Cortex of kidney (tissue), 1 donor: ENCODE measurements around the gene ZNF429.
"Not testable (repeated sequence)": the region's sequence is repeated elsewhere in the genome, so short reads cannot be mapped to it uniquely, and the experiment has no call there.

ENCODE experiments used
- DNase-seq: peaks from one replicate; lab custom pipeline; 2025; lab: John Stamatoyannopoulos, UW

The ZNF429 gene

DNA sequence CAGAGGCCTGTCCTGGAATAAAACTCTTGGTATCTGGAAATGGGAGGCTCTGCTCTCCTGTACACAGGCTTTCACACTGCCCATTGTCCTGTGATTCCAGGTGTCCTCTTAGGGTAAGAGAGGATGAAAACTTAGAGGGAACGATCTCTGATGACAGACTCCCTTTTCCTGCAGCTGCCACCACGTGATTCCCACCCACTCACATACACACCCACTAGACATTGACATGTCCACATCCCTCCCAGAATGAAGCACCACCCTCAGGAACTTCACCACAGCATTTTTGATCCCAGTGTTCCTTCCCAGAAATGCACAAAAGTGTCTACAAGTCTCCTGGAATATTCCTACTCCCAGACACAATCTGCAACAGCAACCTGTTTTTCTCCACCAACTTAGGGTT is 8.2 kb downstream of the ZNF429 start:
- DNase-seq = no peak

DNA sequence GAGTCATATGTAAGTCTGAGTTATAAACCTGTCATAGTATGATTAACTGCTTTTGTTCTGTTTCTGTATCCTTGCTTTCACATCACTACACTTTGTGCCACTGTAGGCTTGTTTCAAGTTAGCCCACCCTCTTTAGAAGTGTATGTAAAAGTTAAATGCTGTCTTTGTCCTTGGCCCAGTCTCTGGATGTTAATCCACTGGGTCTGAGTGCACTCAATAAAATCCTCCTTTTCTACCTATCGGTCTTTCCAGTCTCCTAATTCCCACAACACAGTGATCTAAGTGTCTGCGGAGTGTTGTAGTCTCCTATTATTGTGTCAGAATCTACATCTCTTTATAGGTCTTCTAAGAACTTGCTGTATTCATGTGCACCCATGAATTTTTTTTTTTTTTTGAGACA is 14.1 kb downstream of the ZNF429 start:
- DNase-seq = no peak

GRCh38 chr19:21532904-21533303 is 27.5 kb downstream of the ZNF429 start:
- no peak for DNase-seq

- DNase-seq = not testable (repeated sequence)
These were observed 31.4 kb downstream of the ZNF429 start for GRCh38 chr19:21536741-21537290.

- no peak for DNase-seq
These were observed 54.0 kb downstream of the ZNF429 start for GRCh38 chr19:21559444-21559843.

- no peak for DNase-seq
These were observed 59.0 kb downstream of the ZNF429 start for GRCh38 chr19:21564406-21564805.

DNA sequence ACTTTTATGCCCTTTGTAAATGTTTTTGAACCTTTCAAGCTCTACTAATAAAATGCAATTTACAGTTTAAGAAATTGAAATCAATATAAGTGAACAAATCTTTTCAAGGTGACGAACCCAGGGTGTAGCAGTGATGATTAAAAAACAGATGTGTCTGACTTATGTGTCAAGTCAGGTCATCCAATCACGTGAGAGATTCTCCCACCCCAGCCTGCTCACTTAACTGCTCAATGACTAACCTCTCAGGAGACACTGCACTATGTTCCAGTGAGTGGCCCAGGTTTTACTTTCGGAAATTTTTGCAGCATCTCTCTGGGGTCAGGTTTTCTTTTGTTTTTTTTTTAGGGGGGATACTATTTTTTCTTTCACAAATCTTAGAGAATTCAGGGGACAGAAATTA is 60.7 kb downstream of the ZNF429 start:
- no peak for DNase-seq

DNA sequence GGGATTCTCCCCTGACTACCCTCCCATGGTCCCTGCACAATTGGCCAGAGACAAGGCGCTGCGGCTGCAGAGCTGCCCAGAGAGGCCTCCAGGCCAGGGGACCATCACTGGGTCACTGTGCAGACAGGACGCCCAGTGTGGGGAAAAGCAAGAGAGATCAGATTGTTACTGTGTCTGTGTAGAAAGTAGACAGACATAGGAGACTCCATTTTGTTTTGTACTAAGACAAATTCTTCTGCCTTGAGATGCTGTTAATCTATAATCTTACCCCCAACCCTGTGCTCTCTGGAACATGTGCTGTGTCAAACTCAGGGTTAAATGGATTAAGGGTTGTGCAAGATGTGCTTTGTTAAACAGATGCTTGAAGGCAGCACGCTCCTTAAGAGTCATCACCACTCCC is 62.4 kb downstream of the ZNF429 start:
- DNase-seq = not testable (repeated sequence)

GRCh38 chr19:21568816-21569493 is 63.6 kb downstream of the ZNF429 start:
- no peak for DNase-seq

GRCh38 chr19:21569494-21569865 is 64.1 kb downstream of the ZNF429 start:
- no peak for DNase-seq

- DNase-seq = no peak
These were observed 65.9 kb downstream of the ZNF429 start for GRCh38 chr19:21571316-21571715.

DNA sequence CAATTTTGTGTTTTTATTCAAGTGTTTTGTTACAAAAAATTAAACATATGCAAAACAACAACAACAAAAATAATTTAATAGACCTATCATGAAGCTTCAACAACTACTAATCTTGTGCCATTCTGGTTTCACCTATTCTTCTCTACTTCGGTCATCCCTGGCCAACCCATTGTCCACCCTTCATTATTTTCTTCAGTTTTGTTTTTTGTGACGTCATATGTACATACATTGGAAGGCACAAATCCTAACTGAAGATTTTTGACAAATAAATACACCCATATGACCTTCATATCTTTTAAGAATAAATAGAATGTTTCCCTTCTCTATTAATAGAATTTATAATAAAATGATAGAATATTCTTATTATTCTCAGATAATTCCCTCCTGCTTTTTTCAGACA is 69.2 kb downstream of the ZNF429 start:
- DNase-seq = no peak

DNA sequence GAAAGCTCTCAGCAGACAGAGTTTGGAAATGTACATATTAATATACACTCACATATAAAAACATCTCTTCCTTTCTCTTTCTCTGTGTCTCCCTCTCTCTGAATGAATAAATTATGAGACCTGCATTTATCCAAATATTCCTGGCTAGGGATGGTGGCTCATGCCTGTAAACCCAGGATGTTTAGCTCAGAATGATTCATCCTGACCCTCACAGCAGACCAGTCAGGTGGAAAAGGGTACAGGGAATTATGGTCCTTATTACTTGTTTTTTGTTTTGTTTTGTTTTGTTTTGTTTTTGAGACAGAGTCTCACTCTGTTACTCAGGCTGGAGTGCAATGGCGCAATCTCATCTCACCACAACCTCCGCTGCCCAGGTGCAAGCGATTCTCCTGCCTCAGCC is 71.1 kb downstream of the ZNF429 start:
- DNase-seq = no peak

- DNase-seq = no peak
These were observed 74.7 kb downstream of the ZNF429 start for GRCh38 chr19:21580101-21580500.

- no peak for DNase-seq
These were observed 75.4 kb downstream of the ZNF429 start for GRCh38 chr19:21580818-21581217.

DNA sequence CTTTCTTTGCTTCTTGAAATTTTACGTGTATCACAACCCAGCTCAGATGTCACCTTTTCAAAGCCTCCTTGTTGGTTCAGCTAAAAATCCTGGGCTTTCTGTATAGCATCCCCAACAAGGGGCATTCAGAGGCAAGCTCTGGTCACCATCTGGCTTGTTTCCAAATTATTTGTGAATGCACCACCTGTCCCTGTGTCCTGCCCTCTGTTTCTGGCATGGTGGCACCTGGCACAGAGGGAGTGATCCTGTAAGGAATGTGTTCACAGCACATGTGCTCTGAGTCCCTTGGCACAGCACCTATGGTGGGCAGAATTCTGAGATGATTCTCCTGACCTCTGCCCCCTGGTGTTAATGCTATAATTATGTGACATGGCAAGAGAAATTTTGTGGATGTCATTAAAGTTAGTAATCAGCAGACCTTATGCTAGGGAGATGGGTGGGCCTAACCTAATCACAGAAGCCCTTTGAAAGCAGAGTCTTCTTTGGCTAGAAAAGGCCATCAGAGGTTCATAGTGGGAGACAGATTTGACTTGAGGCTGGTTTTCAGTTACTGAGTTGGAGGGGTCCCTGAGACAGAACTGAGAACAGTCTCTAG is 76.3 kb downstream of the ZNF429 start:
- no peak for DNase-seq

DNA sequence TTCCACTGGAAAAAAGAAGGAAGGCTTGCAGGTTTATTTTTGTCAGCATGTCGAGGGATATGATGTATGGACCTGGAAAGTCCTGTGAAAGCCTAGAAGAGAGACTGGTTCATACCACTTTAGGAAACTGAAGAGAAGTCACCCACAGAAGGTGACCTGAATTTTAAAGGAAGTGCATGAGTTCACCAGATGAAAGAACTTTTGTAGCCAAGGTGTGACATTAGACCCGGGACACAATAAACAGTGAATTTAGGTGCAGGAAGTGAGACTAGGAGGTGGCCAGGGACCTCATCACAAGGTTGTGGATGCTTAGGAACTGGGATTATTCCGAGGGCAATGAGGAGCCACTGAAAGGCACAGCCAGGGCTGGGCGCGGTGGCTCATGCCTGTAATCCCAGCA is 79.1 kb downstream of the ZNF429 start:
- no peak for DNase-seq

GRCh38 chr19:21585281-21585890 is 80.0 kb downstream of the ZNF429 start:
- DNase-seq = no peak

DNA sequence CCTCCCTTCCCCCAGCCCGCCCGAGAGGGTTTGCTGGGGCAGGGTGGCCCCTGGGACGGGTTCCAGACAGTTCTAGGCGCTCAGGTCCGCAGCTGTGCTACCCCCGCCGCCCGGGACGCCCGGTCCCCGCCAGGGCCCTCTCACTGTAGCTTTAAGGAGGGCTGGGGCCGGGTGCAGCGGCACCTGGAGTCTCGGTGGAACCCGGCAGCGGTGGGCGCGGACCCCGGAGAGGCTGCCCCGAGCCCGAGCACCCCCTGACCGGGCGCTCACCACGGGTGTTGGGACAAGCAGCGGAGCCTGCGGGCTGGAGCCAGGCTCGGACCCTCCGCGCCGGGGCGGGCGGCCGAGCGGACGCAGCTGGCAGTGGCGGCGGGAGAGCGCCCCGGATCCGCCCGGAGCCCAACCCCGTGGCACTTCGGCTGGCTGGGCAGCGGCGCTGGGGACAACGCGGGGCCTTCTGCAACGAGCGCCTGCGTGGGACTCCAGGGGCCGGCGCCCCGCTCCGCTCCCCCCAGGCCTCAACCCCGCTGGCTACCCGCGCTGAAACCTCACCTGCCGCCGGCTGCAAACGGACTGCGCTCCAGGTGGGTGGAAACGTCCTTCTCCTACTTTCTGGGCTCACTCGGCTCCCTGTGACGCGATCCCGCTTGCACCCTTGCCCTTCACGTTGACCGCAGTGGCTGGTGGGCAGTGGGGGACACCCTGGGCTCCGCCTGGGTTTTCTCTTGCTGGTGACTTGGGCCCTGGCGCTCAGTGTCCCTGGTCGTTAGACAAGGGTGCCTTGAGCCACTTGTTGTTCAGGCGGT is 81.1 kb downstream of the ZNF429 start:
- DNase-seq = no peak

GRCh38 chr19:21587117-21587461 is 81.7 kb downstream of the ZNF429 start:
- no peak for DNase-seq

DNA sequence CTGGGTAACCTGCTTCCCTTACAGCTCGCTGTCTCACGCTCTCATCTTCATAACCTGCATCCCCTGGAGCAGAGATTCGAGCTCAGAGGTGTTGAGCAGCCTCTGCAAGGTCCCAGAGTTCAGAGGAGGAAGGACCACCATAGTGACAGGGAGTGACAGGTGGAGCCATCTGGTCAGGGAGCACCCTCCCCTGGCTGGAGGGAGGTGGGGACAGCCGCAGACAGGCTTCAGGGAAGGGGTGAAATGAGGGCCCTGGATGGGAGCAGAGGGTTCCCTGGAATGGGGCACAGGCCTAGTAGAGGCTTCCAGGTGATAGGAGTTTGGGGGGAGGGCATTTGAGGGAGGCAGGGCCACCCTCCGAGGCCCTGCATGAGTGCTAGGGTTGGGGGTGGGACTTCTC is 82.1 kb downstream of the ZNF429 start:
- no peak for DNase-seq

GRCh38 chr19:21588065-21588601 is 82.7 kb downstream of the ZNF429 start:
- no peak for DNase-seq
